ENCODE results near the gene SND1. TPM values are rescaled to one million over a fixed set of nuclear protein-coding genes. Genes with fewer than 3 reads are reported as not detected.

SND1 gene
- total RNA-seq, 2 experiments from 2014 or later, result 132 to 148 TPM

DNA sequence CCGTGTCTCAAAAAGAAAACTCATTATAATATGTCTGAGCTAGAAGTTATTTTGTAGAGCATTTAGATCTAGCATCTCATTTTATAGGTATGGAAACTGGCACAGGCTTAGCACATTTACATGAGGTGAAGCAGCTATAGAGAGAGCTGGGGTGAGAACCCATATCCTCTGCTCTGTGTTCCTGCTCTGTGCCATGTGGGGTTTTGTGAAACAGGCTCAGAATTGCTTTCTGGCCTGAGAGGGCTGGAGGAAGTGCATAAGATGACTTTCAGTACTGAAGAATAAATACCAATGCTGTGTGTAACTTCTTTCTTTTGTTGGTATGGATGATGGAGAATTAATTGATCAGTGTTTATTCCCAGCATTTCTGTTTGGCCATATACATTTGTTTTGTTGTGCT, 220.1 kb downstream of the SND1 start:
- no peak for DNase-seq
- POLR2A ChIA-PET, result no interaction called here
- Mint-ChIP-seq H3K27me3 (no peaks in the 10 kb centered on the region), H3K36me3 (peaks cover 11% of the 10 kb centered on the region), H3K9me3 (no peaks in the 10 kb centered on the region), H3K27ac (no peak overlapping the region), H3K4me1 (peaks cover 2% of the 10 kb centered on the region), H3K4me3 (no peak overlapping the region)
- ATAC-seq (ENCODE audit: low read depth), result no peak

DNA sequence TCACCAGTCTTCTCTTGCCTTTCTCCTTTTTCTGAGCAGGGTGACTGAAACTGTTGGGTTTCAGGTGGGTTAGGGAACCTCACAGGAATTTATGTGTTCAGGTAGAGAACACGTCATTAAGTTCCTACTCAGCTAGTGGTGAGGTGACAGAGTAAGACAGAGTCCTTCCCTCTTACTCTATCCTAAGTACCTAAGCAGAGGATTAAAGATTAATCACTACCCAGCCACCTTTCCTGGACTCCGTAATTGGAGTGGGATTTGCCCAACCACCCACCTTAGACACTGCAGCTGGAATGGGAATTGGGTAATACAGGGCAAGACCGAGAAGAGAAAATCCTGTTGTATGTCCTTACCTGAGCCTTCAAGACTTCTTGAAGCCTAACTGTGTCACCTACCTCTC, 221.2 kb downstream of the SND1 start:
- no peaks in the 10 kb centered on the region for H3K9me3 Mint-ChIP-seq

DNA sequence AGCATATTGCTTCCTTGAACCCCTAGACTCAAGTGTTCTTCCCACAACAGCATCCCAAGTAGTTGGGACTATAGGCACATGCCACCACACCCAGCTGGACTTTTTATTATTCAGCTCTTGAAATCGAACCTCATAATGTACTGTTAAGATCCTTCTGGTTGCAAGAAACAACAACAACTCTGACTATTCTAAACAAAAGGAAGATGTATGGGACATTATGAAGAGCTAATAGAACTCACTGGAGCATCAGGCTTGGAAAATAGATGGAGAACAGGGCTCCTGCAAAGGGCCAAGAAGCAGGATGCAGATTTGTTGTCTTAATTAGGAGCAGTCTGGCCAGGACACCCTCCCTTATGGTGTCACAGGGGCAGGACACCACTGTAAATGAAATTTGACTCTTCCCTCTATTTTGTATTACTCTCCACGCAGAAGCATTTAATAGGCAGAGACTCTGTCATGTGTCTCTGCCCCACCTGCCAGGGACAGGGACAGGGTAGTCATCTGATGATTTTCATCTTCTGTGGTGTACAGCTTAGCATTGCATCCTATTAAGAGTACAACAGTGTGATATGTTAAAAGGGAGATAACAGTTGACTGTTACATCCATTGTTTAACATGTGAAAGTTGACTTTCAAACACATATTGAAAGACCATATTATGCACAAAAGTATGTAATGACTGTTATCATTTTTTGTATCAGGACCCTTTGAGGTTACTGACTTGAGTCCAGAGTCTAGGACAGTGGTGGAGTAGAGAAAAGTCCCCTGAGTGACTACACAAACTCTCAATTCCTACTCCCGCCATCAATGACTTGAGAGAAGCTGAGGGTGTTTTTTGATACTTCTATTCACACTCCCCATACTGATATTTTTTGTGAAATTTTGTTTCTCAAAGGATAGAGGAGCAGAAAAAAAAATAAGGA, 222.0 kb downstream of the SND1 start:
- peaks cover 2% of the 10 kb centered on the region for H3K4me1 Mint-ChIP-seq
- no peak for ATAC-seq (ENCODE audit: low read depth)
- H3K27me3 Mint-ChIP-seq, result no peaks in the 10 kb centered on the region
- no peak overlapping the region for H3K27ac Mint-ChIP-seq
- no peak for DNase-seq
- no peak overlapping the region for H3K4me3 Mint-ChIP-seq
- POLR2A ChIA-PET, result no interaction called here
- no peaks in the 10 kb centered on the region for H3K9me3 Mint-ChIP-seq
- peaks cover 5% of the 10 kb centered on the region for H3K36me3 Mint-ChIP-seq

More for the DNA sequence above, 221.2 kb downstream of the SND1 start:
- ATAC-seq (ENCODE audit: low read depth) (no peak), DNase-seq (no peak)
- H3K27ac Mint-ChIP-seq, result no peak overlapping the region
- peaks cover 5% of the 10 kb centered on the region for H3K36me3 Mint-ChIP-seq
- H3K4me1 Mint-ChIP-seq, result peaks cover 2% of the 10 kb centered on the region
- no peak overlapping the region for H3K4me3 Mint-ChIP-seq
- H3K27me3 Mint-ChIP-seq, result no peaks in the 10 kb centered on the region
- POLR2A ChIA-PET, result no interaction called here

DNA sequence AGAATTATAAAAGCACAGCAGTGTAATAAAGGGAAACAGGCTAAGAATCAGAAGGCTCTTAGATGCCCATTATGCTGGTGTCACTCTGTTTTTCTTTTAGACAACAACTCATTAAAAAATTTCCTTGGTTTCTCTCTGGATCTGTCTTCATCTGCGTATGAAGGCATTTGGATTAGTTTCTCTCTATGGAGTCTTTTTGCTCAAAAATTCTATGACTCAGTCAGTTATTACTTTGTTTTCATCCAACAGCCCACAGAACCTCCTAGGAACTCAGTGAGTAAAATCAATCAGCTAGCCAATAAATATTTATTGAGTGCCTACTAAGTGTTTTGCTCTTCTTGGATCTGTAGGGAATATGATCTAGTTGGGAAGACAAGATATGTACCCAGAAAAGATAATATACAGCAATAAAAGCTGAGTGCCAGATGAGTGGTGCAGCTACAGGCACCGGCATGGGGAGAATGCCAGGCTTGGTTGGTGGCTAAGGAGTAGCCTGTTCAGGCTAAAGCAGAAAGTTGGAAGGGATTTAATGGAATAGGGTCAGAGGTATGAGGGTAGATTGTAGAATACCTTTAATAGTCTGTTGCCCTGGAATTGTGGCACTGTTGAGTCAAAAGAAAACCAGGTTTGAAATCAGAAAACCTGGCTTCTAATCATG, 223.1 kb downstream of the SND1 start:
- no peaks in the 10 kb centered on the region for H3K27me3 Mint-ChIP-seq
- H3K4me1 Mint-ChIP-seq, result peaks cover 2% of the 10 kb centered on the region
- ATAC-seq (ENCODE audit: low read depth) (no peak), DNase-seq (no peak)
- POLR2A ChIA-PET, result no interaction called here
- H3K9me3 Mint-ChIP-seq, result no peaks in the 10 kb centered on the region
- no peak overlapping the region for H3K27ac Mint-ChIP-seq
- no peak overlapping the region for H3K4me3 Mint-ChIP-seq
- H3K36me3 Mint-ChIP-seq, result peaks cover 5% of the 10 kb centered on the region

DNA sequence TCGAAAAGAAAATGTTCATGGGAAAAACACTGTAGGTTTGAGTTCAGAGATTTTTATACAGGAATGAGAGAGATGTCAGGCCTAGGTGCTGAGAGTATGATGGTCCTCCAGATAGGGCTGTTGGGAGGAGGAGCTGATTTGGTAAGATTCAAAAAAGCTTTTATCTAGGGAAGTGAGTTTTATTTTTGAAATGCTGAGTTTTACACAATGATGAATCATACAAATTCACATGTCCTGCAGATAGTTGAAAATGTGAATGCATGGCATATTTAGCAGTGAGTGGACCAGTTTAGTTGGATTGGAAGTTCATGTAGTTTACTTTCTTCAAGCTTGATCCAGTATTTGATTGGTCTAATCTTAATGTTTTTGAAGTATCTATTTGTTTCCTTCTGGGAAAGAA, 224.4 kb downstream of the SND1 start:
- DNase-seq (no peak), ATAC-seq (ENCODE audit: low read depth) (no peak)
- H3K27me3 Mint-ChIP-seq, result no peaks in the 10 kb centered on the region
- H3K9me3 Mint-ChIP-seq, result no peaks in the 10 kb centered on the region
- POLR2A ChIA-PET, result no interaction called here
- H3K4me3 Mint-ChIP-seq, result no peak overlapping the region
- H3K4me1 Mint-ChIP-seq, result peaks cover 3% of the 10 kb centered on the region
- H3K27ac Mint-ChIP-seq, result no peak overlapping the region
- H3K36me3 Mint-ChIP-seq, result peaks cover 5% of the 10 kb centered on the region

DNA sequence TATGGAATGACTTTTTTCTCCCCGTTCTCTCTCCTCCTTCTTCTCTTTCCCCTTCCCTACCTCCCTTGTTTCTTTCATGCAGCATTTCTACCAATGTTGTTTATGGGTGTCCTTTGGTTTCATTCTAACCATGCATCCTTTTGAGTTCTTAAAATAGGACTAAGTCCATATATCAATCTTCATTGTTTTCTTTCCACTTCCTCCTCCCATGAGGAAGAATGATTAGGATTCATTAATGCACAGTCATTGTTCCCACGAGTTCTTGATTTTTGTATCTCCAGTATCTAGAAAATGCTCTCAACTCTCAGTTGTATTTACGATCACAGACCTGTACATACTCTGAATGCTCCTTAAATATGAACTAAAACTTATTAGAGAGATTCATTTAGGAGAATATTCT, 226.0 kb downstream of the SND1 start:
- H3K4me3 Mint-ChIP-seq, result no peak overlapping the region
- ATAC-seq (ENCODE audit: low read depth) (no peak), DNase-seq (no peak)
- POLR2A ChIA-PET, result no interaction called here
- H3K27me3 Mint-ChIP-seq, result no peaks in the 10 kb centered on the region
- no peaks in the 10 kb centered on the region for H3K9me3 Mint-ChIP-seq
- peaks cover 3% of the 10 kb centered on the region for H3K4me1 Mint-ChIP-seq
- H3K27ac Mint-ChIP-seq, result no peak overlapping the region
- no peaks in the 10 kb centered on the region for H3K36me3 Mint-ChIP-seq

DNA sequence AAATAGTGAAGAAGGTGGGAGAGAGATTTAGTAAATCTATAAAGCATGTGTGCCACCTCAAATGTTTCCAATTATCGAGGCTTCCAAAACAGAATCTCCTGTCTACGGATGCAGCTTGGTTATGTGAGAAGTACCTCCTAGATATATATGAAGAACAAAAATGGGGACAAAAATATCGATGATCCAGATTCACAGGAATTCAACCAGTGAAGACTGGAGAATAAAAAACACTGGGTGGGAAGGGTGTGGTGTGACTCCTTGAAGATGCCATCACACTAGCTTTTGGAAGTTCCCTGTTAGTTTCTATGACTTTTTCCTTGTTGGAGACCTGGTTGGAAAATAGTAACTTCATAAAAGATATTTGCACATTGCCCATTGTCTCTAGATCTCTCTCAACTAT, 226.8 kb downstream of the SND1 start:
- no peaks in the 10 kb centered on the region for H3K9me3 Mint-ChIP-seq
- H3K27me3 Mint-ChIP-seq, result no peaks in the 10 kb centered on the region
- peaks cover 3% of the 10 kb centered on the region for H3K36me3 Mint-ChIP-seq
- no peak for DNase-seq
- H3K4me1 Mint-ChIP-seq, result peaks cover 3% of the 10 kb centered on the region
- ATAC-seq (ENCODE audit: low read depth), result no peak
- no peak overlapping the region for H3K27ac Mint-ChIP-seq
- no peak overlapping the region for H3K4me3 Mint-ChIP-seq
- POLR2A ChIA-PET, result no interaction called here

DNA sequence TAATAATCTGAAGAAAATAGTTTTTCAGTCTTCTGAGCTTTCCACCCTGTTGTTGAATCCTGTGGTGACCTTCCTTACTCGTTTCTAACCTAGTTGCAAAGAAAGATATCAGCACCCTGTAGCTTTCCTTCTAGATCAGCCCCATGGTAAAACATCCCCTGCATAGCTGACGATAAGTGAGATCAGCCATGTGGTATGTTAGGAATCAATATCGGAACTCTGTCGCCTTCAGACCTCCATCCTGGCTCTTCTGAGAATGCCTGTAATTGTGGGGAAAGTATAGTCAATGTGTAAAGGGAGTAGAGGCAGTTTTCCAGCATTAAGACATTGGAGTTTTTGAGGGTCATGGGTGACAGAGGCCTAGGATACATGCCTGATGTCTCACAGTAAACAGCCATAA, 227.4 kb downstream of the SND1 start:
- ATAC-seq (ENCODE audit: low read depth) (no peak), DNase-seq (no peak)
- POLR2A ChIA-PET, result no interaction called here
- H3K9me3 Mint-ChIP-seq, result no peaks in the 10 kb centered on the region
- no peaks in the 10 kb centered on the region for H3K27me3 Mint-ChIP-seq
- H3K4me1 Mint-ChIP-seq, result peaks cover 3% of the 10 kb centered on the region
- H3K4me3 Mint-ChIP-seq, result no peak overlapping the region
- H3K27ac Mint-ChIP-seq, result no peak overlapping the region
- peaks cover 3% of the 10 kb centered on the region for H3K36me3 Mint-ChIP-seq

DNA sequence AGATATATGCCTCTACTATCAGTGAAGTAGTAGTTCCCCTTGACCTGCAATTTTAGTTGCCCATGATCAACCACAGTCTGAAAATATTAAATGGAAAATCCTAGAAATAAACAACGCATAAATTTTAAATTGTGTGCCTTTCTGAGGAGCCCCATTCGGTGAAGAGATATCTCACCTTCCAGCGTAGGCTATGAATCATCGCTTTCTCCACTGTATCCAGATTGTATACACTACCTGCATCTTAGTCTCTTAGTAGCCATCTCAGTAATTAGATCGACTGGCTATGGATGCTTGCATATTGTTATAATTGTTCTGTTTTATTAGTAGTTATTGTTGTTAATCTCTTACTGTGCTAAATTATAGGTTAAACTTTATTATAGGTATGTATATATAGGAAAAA, 227.9 kb downstream of the SND1 start:
- H3K4me3 Mint-ChIP-seq, result no peak overlapping the region
- peaks cover 3% of the 10 kb centered on the region for H3K4me1 Mint-ChIP-seq
- H3K27me3 Mint-ChIP-seq, result no peaks in the 10 kb centered on the region
- H3K27ac Mint-ChIP-seq, result no peak overlapping the region
- H3K9me3 Mint-ChIP-seq, result no peaks in the 10 kb centered on the region
- DNase-seq, result no peak
- peaks cover 6% of the 10 kb centered on the region for H3K36me3 Mint-ChIP-seq
- ATAC-seq (ENCODE audit: low read depth), result no peak
- POLR2A ChIA-PET, result no interaction called here

DNA sequence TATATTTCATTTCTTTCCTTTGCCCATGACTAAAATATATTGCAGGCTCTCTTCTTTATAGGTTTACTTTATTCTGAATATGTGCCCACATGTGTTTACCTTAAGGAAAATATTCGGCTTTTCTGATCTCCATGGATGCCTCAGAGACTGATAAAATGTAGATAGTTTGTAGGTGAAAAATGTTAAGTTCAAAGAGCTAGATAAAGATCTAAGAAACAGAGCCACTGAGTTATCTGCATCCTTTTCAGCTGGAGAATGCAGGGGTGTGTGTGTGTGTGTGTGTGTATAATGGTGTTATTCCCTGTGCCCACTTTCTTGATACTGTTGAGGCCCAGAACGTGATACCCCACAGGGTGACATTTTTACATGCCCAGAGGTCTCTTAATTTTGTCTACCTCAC, 228.5 kb downstream of the SND1 start:
- DNase-seq (no peak), ATAC-seq (ENCODE audit: low read depth) (no peak)
- no peak overlapping the region for H3K4me3 Mint-ChIP-seq
- POLR2A ChIA-PET, result no interaction called here
- no peak overlapping the region for H3K27ac Mint-ChIP-seq
- H3K4me1 Mint-ChIP-seq, result peaks cover 1% of the 10 kb centered on the region
- no peaks in the 10 kb centered on the region for H3K27me3 Mint-ChIP-seq
- H3K36me3 Mint-ChIP-seq, result peaks cover 6% of the 10 kb centered on the region
- H3K9me3 Mint-ChIP-seq, result no peaks in the 10 kb centered on the region

DNA sequence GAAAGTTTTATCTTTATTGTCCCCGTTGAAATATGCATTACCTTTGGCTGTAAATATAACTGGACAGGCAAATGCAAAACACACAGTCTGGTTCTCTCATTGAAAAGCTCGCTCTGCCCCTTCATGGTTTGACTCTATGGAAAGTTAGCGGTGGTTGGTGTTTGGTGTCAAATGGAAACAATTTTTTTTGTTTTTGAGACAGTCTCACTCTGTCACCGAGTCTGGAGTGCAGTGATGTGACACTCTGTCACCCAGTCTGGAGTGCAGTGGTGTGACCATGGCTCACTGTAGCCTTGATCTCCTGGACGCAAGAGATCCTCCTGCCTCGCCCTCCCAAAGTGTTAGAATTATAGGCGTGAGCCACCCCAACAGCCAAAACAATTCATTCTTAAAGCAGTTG, 229.6 kb downstream of the SND1 start:
- peaks cover 1% of the 10 kb centered on the region for H3K4me1 Mint-ChIP-seq
- ATAC-seq (ENCODE audit: low read depth), result no peak

DNA sequence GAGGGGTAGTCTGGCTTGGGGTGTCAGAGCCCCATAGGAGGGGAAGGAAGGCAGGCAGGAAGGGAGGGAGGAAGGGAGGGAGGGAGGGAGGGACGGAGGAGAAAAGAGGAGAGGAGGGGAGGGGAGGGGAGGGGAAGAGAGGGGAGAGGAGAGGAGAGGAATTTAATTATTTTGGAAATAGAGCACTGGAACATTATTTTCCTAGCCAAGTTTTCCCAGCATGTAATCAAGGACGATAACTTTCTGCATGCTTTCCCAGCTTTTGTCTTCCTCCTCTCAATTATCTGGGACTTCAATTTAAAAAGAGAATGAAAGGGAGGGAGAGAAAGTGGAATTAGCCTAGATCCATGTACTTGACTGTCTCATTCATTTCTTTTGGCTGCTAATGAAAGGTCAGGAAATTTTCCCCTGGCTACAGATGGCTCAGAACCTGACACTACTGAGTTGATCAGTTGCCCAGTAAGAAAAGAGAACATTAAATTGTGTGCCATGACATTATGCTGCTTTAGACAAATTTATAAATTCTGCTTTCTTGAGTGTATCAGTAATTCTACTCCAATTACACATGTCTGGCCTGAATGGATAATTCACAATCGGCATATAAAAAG, 230.4 kb downstream of the SND1 start:
- peaks cover 1% of the 10 kb centered on the region for H3K4me1 Mint-ChIP-seq
- POLR2A ChIA-PET, result no interaction called here
- DNase-seq (no peak), ATAC-seq (ENCODE audit: low read depth) (no peak)
- no peak overlapping the region for H3K27ac Mint-ChIP-seq
- no peaks in the 10 kb centered on the region for H3K9me3 Mint-ChIP-seq
- H3K27me3 Mint-ChIP-seq, result no peaks in the 10 kb centered on the region
- no peak overlapping the region for H3K4me3 Mint-ChIP-seq
- peaks cover 6% of the 10 kb centered on the region for H3K36me3 Mint-ChIP-seq

More for the DNA sequence above, 229.6 kb downstream of the SND1 start:
- Mint-ChIP-seq H3K27ac (no peak overlapping the region), H3K9me3 (no peaks in the 10 kb centered on the region), H3K27me3 (no peaks in the 10 kb centered on the region), H3K36me3 (peaks cover 6% of the 10 kb centered on the region), H3K4me3 (no peak overlapping the region)
- POLR2A ChIA-PET, result no interaction called here
- no peak for DNase-seq

DNA sequence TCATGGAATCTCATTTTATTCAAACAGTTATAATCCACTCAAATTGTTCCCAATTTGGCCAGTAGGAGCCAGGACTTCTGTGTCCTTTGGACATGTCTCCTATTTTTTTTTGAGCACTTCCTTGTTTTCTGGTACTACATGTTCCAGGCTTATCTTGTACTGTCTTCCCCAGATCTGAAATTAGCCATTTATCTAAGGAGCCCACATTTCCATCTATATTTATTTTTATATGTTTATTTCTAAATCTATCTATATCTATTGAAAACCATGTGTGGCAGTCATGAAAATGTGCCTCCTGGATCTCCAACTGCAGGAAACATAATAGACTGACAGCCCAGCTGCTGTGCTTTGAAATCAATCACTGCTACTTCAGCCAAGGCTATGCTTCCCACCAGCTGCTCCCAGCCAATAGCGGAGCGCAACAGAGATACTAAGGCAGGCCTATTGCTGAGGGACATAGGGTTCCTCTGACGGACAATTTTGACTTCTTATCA, 232.1 kb downstream of the SND1 start:
- no peak overlapping the region for H3K27ac Mint-ChIP-seq
- no peaks in the 10 kb centered on the region for H3K27me3 Mint-ChIP-seq
- ATAC-seq (ENCODE audit: low read depth), result no peak
- H3K9me3 Mint-ChIP-seq, result no peaks in the 10 kb centered on the region
- POLR2A ChIA-PET, result no interaction called here
- H3K4me1 Mint-ChIP-seq, result peaks cover 1% of the 10 kb centered on the region
- H3K4me3 Mint-ChIP-seq, result no peak overlapping the region
- DNase-seq, result no peak
- H3K36me3 Mint-ChIP-seq, result peaks cover 14% of the 10 kb centered on the region
